HCT116 (cell line): ENCODE measurements around the gene PIK3C3. TPM values are rescaled to one million over a fixed set of nuclear protein-coding genes. Genes with fewer than 3 reads are reported as not detected.

Experiments used
- ATAC-seq: fragments of 200-7000 bp; cut with Tn5 transposase; 2 replicates; pipeline ENCODE4 v1.9.1; 2020; ENCODE audit warnings: mild to moderate bottlenecking, moderate library complexity
- BruUV-seq: library from RNA; stranded (reverse); fragments of 400-500 nt; replicated peaks from 2 replicates; lab custom pipeline; 2021; lab: Mats Ljungman, UMichigan
- CTCF ChIA-PET: fragments of 300-600 bp; sonication (Branson Sonifier 250); formaldehyde crosslinking; loops from one replicate; lab custom pipeline; 2021; ENCODE audit warnings: antibody characterized with exemption; lab: Charles Lee
- POLR2A ChIA-PET: fragments of 300-600, 350-600 bp; sonication (Branson Sonifier 250); formaldehyde crosslinking; loops from one replicate; lab custom pipeline; 2021; ENCODE audit warnings: antibody characterized with exemption; lab: Charles Lee
- RAD21 ChIA-PET, 2 experiments: fragments of 300-600 bp; sonication (Branson Sonifier 250); formaldehyde crosslinking; loops; one replicate each; lab custom pipeline; 2023; ENCODE audit warnings: low total read pairs in 2 of 2; ENCODE audit not compliant: uncharacterized antibody in 2 of 2, unreplicated experiment in 2 of 2, low non-redundant PET in 1 of 2; lab: Charles Lee
- DNase-seq: peaks from one replicate; pipeline ENCODE4 v3.0.0-alpha.2; 2010; ENCODE audit warnings: low read depth, low spot score
- H2AFZ ChIP-seq: fragments of 200-600 bp; shearing (Covaris generic), sonication (generic); 2 replicates; pipeline ENCODE4 v1.6.1; 2017; ENCODE audit warnings: low read depth, mixed run types, mixed read lengths, antibody characterized with exemption, low read length; ENCODE audit not compliant: poor library complexity, severe bottlenecking
- H3K27ac ChIP-seq: 2 replicates; pipeline ENCODE4 v1.5.1; 2012; ENCODE audit warnings: low read depth, low read length
- H3K27me3 ChIP-seq: fragments of 200-600 bp; sonication (generic); 2 replicates; pipeline ENCODE4 v1.6.1; 2016; ENCODE audit warnings: mixed run types, low read length, mixed read lengths; ENCODE audit not compliant: insufficient read depth
- H3K36me3 ChIP-seq, 2 experiments: fragments of 200-500 bp in 1 of 2; fragments of 200-600 bp in 1 of 2; sonication (Bioruptor generic) in 1 of 2; sonication (generic) in 1 of 2; 2 replicates each; pipeline versions ENCODE4 v1.5.1 to v1.6.1; 2014 to 2016; ENCODE audit warnings: low read length in 2 of 2, inconsistent platforms in 1 of 2, mixed read lengths in 1 of 2, mixed run types in 1 of 2; ENCODE audit not compliant: insufficient read depth in 2 of 2, control insufficient read depth in 1 of 2
- H3K4me1 ChIP-seq, 2 experiments: fragments of 200-600 bp in 1 of 2; sonication (generic) in 1 of 2; 2 replicates each; pipeline versions ENCODE4 v1.5.1 to v1.6.1; 2012 to 2017; ENCODE audit warnings: low read length in 2 of 2, inconsistent platforms in 1 of 2, mild to moderate bottlenecking in 1 of 2, mixed read lengths in 1 of 2, mixed run types in 1 of 2, moderate library complexity in 1 of 2; ENCODE audit not compliant: insufficient read depth in 2 of 2, control insufficient read depth in 1 of 2
- H3K4me2 ChIP-seq: fragments of 200-600 bp; sonication (generic); 2 replicates; pipeline ENCODE4 v1.6.1; 2017; ENCODE audit warnings: mixed run types, low read length, mixed read lengths
- H3K4me3 ChIP-seq, 2 experiments: fragments of 200-600 bp in 1 of 2; sonication (generic) in 1 of 2; replicated peaks in 1 of 2; 2 replicates each; pipeline ENCODE4 v1.5.1; 2011 to 2016; ENCODE audit warnings: low read length in 2 of 2, control low read depth in 1 of 2, low read depth in 1 of 2, mild to moderate bottlenecking in 1 of 2, mixed read lengths in 1 of 2, mixed run types in 1 of 2
- H3K79me2 ChIP-seq: fragments of 200-600 bp; sonication (generic); 2 replicates; pipeline ENCODE4 v1.6.1; 2017; ENCODE audit warnings: mild to moderate bottlenecking, mixed run types, low read length, moderate library complexity, mixed read lengths; ENCODE audit not compliant: insufficient read depth
- H3K9ac ChIP-seq: fragments of 200-600 bp; sonication (generic); 2 replicates; pipeline ENCODE4 v1.6.1; 2016; ENCODE audit warnings: low read length, mixed read lengths
- H3K9me2 ChIP-seq: fragments of 200-600 bp; sonication (generic), shearing (Covaris generic); 2 replicates; pipeline ENCODE4 v1.6.1; 2017; ENCODE audit warnings: mixed run types, mild to moderate bottlenecking, moderate library complexity; ENCODE audit not compliant: insufficient read depth
- H3K9me3 ChIP-seq, 2 experiments: fragments of 200-500 bp in 1 of 2; fragments of 200-600 bp in 1 of 2; sonication (Bioruptor generic) in 1 of 2; sonication (generic) in 1 of 2; 2 replicates each; pipeline ENCODE4 v1.6.1; 2014 to 2017; ENCODE audit warnings: low read length in 2 of 2, mixed read lengths in 2 of 2, inconsistent platforms in 1 of 2, low read depth in 1 of 2, mild to moderate bottlenecking in 1 of 2, mixed run types in 1 of 2, moderate library complexity in 1 of 2; ENCODE audit not compliant: control insufficient read depth in 1 of 2, insufficient read depth in 1 of 2
- H4K20me1 ChIP-seq: fragments of 200-600 bp; sonication (generic), shearing (Covaris generic); 2 replicates; pipeline ENCODE4 v1.6.1; 2017; ENCODE audit warnings: mixed run types, mild to moderate bottlenecking, moderate library complexity; ENCODE audit not compliant: insufficient read depth
- ATF3 ChIP-seq: IDR thresholded peaks from 2 replicates; pipeline ENCODE4 v1.6.1; 2012
- CBX3 ChIP-seq: IDR thresholded peaks from 2 replicates; pipeline ENCODE4 v1.6.1; 2012; ENCODE audit warnings: low read depth
- EGR1 ChIP-seq: IDR thresholded peaks from 2 replicates; pipeline ENCODE4 v1.6.1; 2012; ENCODE audit warnings: low read depth
- ELF1 ChIP-seq: IDR thresholded peaks from 2 replicates; pipeline ENCODE4 v1.6.1; 2012; ENCODE audit warnings: low read depth, borderline replicate concordance
- FOSL1 ChIP-seq: IDR thresholded peaks from 2 replicates; pipeline ENCODE4 v1.6.1; 2012; ENCODE audit warnings: low read depth
- JUND ChIP-seq: IDR thresholded peaks from 2 replicates; pipeline ENCODE4 v1.6.1; 2012
- POLR2A ChIP-seq: IDR thresholded peaks from 2 replicates; pipeline ENCODE4 v1.7.0; 2011; ENCODE audit warnings: borderline replicate concordance; ENCODE audit not compliant: insufficient read depth, insufficient read length; ENCODE audit errors: extremely low read depth
- POLR2AphosphoS5 ChIP-seq: IDR thresholded peaks from 2 replicates; pipeline ENCODE4 v1.6.1; 2011; ENCODE audit warnings: mild to moderate bottlenecking, low read depth, low read length, moderate library complexity
- RAD21 ChIP-seq: IDR thresholded peaks from 2 replicates; pipeline ENCODE4 v1.6.1; 2012; ENCODE audit warnings: low read depth, mild to moderate bottlenecking
- REST ChIP-seq: IDR thresholded peaks from 2 replicates; pipeline ENCODE4 v1.6.1; 2012; ENCODE audit warnings: low read depth
- SIN3A ChIP-seq: IDR thresholded peaks from 2 replicates; pipeline ENCODE4 v1.6.1; 2012; ENCODE audit warnings: low read depth
- SP1 ChIP-seq: IDR thresholded peaks from 2 replicates; pipeline ENCODE4 v1.6.1; 2012; ENCODE audit warnings: low read depth
- SRF ChIP-seq: IDR thresholded peaks from 2 replicates; pipeline ENCODE4 v1.6.1; 2012; ENCODE audit warnings: low read depth
- TCF7L2 ChIP-seq: IDR thresholded peaks from 2 replicates; pipeline ENCODE4 v1.7.0; 2011; ENCODE audit warnings: borderline replicate concordance, inconsistent platforms; ENCODE audit not compliant: insufficient read depth, insufficient read length; ENCODE audit errors: extremely low read depth
- YY1 ChIP-seq: IDR thresholded peaks from 2 replicates; pipeline ENCODE4 v1.6.1; 2011; ENCODE audit warnings: low read length, low read depth, moderate library complexity, mild to moderate bottlenecking; ENCODE audit not compliant: insufficient replicate concordance; ENCODE audit errors: extremely low read depth
- ZBTB33 ChIP-seq: IDR thresholded peaks from 2 replicates; pipeline ENCODE4 v1.6.1; 2011; ENCODE audit warnings: mild to moderate bottlenecking, low read length, moderate library complexity; ENCODE audit not compliant: insufficient replicate concordance; ENCODE audit errors: extremely low read depth
- ZNF274 ChIP-seq: fragments of 200-500 bp; sonication (Bioruptor generic); IDR thresholded peaks from 2 replicates; pipeline ENCODE4 v1.6.1; 2014; ENCODE audit warnings: mild to moderate bottlenecking, low read depth, low read length, inconsistent platforms
- intact Hi-C: fragments of 100-400 bp; cut with micrococcal nuclease; formaldehyde crosslinking; loops from 2 replicates; pipeline ENCODE4 v1.10.0; 2022
- total RNA-seq: library from RNA; stranded (reverse); gene quantifications from one replicate; pipeline ENCODE4 v1.2.1, GENCODE V29; 2021; ENCODE audit not compliant: unreplicated experiment

PIK3C3 gene
- total RNA-seq, 1 experiment from 2014 or later, result 40.4 TPM

GRCh38 chr18:42078711-42079110 lies 123.7 kb downstream of the PIK3C3 start:
- no peaks in the 10 kb centered on the region for H3K79me2 ChIP-seq
- H2AFZ ChIP-seq, result no peak overlapping the region
- no peaks in the 10 kb centered on the region for H3K9me2 ChIP-seq
- ChIA-PET RAD21 (no interaction called here), CTCF (interaction anchor here (0.8 to 1.3 kb wide), 2 partner anchors 25 to 1492 kb away, joined by 4 read pairs; no protein-coding TSS in a partner anchor), POLR2A (no interaction called here)
- H3K27ac ChIP-seq, result no peak overlapping the region
- intact Hi-C loops, result no loop called here
- BruUV-seq, result no TSS peak
- H3K4me2 ChIP-seq, result no peak overlapping the region
- DNase-seq (no peak), ATAC-seq (no peak)
- no peaks in the 10 kb centered on the region for H3K4me1 ChIP-seq
- no peaks in the 10 kb centered on the region for H3K27me3 ChIP-seq
- no peak overlapping the region for H3K9ac ChIP-seq
- no peaks in the 10 kb centered on the region for H3K9me3 ChIP-seq
- H3K36me3 ChIP-seq, result peaks cover 0 to 4% of the 10 kb centered on the region in 2 experiments; a peak in 1 of 4 replicates
- no peak overlapping the region for H3K4me3 ChIP-seq
- no peak for TF ChIP-seq SP1
- TF ChIP-seq FOSL1, result no peak
- no peak for TF ChIP-seq ZNF274
- TF ChIP-seq POLR2A, result no peak
- TF ChIP-seq ATF3, result no peak
- no peak for TF ChIP-seq RAD21
- TF ChIP-seq REST, result no peak
- no peak for TF ChIP-seq POLR2AphosphoS5
- TF ChIP-seq SRF, result no peak
- no peak for TF ChIP-seq TCF7L2
- no peak for TF ChIP-seq YY1
- TF ChIP-seq EGR1, result no peak
- no peak for TF ChIP-seq ZBTB33
- no peak for TF ChIP-seq CBX3
- no peak for TF ChIP-seq SIN3A
- no peak for TF ChIP-seq JUND
- TF ChIP-seq ELF1, result no peak
- no peaks in the 10 kb centered on the region; the same call in 1 of the 2 replicates for H4K20me1 ChIP-seq
